Measurements from ENCODE around the gene CYP2W1.

CYP2W1 gene

DNA sequence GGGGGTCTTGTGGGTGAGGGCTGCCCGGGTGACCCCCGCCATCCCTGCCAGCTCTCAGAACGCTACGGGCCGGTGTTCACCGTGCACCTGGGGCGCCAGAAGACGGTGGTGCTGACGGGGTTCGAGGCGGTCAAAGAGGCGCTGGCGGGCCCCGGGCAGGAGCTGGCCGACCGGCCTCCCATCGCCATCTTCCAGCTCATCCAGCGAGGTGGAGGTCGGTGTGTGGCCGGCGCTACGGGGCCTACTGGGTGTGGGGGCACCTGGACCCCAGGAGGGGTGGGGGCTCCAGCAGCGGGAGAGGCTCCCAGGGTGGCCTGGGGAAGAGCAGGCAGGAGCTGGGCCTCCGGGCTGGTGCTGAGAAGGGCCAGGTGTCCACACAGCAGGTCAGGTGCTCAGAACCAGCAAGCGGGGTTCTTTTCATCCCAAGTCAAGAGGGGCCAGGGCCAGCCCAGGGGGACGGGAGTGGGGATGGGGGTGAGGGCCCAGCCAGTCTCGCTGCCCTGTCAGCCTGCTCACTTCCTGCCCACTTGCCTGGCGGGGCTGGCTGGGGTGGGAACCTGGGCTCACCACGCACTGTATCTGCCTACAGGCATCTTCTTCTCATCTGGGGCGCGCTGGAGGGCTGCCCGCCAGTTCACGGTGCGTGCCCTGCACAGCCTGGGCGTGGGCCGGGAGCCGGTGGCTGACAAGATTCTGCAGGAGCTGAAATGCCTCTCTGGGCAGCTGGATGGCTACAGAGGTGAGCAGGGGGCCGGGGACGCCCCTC is 1.6 kb downstream of the CYP2W1 start:
- no peak for DNase-seq

DNA sequence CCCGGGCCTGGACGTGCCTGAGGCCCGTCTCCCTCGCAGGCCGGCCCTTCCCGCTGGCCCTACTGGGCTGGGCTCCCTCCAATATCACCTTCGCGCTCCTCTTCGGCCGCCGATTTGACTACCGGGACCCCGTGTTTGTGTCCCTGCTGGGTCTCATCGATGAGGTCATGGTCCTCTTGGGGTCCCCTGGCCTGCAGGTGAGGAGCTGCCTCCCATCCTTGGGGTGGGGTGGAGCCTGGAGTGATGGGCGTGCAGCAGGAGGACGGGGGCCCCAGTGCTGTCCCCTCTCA is 2.1 kb downstream of the CYP2W1 start:
- DNase-seq: no peak

GRCh38 chr7:985915-986741 is 3.1 kb downstream of the CYP2W1 start:
- no peak for DNase-seq

GRCh38 chr7:986766-987751 is 4.1 kb downstream of the CYP2W1 start:
- DNase-seq: no peak

GRCh38 chr7:987909-988308 is 4.9 kb downstream of the CYP2W1 start:
- no peak for DNase-seq

- DNase-seq: no peak
Measured at GRCh38 chr7:988426-988911, 5.5 kb downstream of the CYP2W1 start.

DNA sequence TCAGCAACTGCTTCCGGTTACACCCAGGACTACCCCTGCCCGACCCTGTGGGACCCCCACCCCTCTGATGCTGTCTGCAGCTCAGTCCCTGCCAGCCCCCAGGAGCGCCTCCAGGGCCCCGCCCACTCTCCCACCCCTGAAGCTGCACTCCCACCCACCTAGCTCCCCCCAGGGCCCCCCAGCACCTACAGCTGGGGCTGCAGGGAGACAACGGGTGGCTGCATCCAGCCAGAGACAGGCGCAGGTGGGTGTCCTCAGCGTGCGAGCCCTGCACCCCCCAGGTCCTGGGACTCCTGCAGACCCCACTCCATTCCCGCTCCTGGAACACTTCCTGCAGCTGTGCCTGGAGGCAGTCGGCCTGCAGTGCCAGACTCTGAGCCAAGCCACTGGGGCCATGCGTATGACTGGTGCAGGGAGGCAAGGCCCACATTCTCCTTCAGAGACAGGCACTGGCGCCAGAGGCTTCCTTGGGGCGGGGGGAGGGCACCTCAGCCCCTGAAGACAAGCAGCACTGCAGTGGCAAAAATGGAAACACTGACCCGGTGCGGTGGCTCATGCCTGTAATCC is 6.1 kb downstream of the CYP2W1 start:
- no peak for DNase-seq

- DNase-seq: no peak
Measured at GRCh38 chr7:990352-990932, 7.5 kb downstream of the CYP2W1 start.

DNA sequence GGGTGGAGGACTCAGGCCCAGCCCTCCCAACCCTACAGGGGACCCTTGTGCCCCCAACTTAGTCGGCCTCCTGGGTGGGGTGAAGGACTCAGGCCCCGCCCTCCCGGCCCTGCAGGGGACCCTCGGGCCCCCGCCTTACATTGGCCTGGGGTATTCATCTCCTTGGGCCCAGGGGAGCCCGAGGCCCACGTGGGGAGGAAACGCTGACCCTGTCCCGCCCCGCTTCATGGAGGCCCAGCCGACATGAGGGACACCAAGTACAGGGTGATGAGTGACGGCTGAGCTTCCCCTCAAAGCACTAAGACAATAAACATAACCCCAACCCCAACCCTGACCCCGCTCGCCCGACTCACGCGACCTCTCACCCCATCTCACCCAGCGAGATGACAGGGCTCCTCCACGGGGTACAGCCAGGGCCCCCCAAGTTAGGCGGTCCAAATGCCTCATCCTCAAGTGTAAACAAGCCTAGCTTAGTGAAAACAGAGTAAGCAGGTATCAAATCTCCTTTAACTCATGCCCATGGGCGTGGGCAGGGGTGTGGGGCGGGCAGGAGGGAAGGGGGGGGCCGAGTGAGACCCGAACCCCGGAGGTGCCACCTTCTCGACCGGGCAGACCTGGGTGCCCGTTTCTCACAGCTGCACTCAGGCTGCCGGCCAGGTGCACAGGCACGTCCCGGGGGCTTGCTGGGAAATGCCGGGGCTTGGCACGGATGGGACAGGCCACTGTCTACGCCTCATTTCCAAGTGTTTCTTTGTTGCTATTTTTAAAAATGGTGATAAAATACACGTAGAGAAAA is 8.2 kb downstream of the CYP2W1 start:
- DNase-seq: no peak

GRCh38 chr7:991729-992656 is 9.0 kb downstream of the CYP2W1 start:
- no peak for DNase-seq

- DNase-seq: peak; percentile 86
Measured at GRCh38 chr7:992709-993607, 10.0 kb downstream of the CYP2W1 start.

GRCh38 chr7:994592-995308 is 11.8 kb downstream of the CYP2W1 start:
- DNase-seq: no peak

DNA sequence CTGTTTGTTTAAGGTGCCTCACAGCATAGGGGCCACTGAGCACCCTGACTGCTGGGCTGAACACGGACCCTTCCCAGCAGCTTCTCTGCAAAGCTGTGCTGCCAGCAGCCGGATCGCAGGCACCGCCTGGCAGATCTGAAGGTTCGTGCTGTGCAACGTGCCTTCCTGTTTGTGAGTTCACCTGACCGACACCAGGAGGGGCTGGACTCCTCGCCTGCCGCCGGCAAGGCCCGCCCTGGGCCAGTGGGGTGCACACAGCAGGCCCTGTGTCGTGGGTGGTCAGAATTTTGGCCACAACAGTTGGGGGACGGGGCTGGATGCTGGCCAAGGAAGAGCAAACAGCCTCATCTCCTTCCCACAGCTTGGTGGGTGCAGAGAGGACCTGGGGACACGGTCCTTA is 12.6 kb downstream of the CYP2W1 start:
- no peak for DNase-seq

- DNase-seq: no peak
Measured at GRCh38 chr7:996079-996872, 13.3 kb downstream of the CYP2W1 start.

DNA sequence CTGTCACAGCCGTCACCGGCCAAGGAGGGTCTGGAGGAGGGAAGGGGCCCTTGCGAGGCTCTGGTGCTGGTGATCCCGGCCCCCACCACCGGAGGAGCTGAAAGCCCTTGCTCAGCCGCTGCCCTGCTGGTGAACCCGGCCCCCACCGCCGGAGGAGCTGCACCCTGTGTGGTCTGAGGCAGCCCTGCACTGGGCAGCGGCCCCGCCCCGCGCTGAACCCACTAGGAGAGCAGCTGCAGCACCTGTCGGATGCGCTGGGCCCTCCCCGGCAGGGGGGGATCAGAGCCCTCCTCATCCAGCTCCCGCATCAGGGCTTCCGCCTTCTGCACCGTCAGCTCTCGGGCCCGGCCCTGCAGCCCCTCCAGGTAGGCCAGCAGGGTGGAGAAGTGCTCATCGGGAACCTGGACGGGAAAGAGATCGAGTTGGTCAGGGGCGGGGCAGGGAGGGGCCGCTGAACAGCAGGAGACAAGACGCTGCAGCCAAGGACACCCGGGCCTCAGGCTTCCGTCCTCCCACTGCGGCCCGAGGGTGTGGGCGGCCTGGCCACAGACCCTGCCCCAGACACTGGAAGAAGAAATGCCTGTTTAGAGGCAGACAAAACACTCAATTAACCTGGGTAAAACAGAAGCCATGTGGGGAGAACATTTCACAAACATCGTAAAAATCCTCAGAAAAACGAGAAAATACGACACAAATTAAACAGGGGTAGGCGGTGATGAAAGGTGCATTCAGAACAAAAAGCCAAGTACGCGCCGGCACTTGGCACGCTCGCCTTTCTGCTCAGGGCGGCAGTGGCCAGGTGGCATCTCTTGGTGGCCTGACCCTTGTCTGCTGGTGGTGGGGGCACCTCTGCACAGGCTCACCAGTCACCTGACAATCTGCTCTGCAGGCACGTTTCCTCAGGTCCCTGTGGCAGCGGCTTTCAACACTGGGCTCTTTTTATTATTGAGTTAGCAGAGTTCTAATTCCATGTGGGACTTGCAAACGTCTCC is 14.7 kb downstream of the CYP2W1 start:
- no peak for DNase-seq

GRCh38 chr7:999149-999879 is 16.3 kb downstream of the CYP2W1 start:
- no peak for DNase-seq
